HepG2 (cell line): Measurements from ENCODE around the gene CAPS.

ENCODE experiments used
- SUZ12 ChIP-seq: fragments of 150-350 bp; IDR thresholded peaks from 2 replicates; pipeline ENCODE4 v1.6.1; 2014; ENCODE audit warnings: low read depth, low read length
- YY1 ChIP-seq: IDR thresholded peaks from 2 replicates; pipeline ENCODE4 v1.6.1; 2011; ENCODE audit warnings: low read length, low read depth, moderate library complexity, mild to moderate bottlenecking; ENCODE audit not compliant: insufficient read depth, insufficient replicate concordance
- ZBTB1 ChIP-seq: sonication (generic); formaldehyde crosslinking; IDR thresholded peaks from 2 replicates; pipeline ENCODE4 v1.4.0; 2020; ENCODE audit warnings: missing genetic modification reagents, borderline replicate concordance
- ZNF121 ChIP-seq: sonication (generic); formaldehyde crosslinking; IDR thresholded peaks from 2 replicates; pipeline ENCODE4 v1.5.0; 2020; ENCODE audit warnings: mild to moderate bottlenecking, missing genetic modification reagents
- ZNF772 ChIP-seq: sonication (generic); formaldehyde crosslinking; IDR thresholded peaks from 2 replicates; pipeline ENCODE4 v1.5.0; 2020; ENCODE audit warnings: mild to moderate bottlenecking, missing genetic modification reagents

DNA sequence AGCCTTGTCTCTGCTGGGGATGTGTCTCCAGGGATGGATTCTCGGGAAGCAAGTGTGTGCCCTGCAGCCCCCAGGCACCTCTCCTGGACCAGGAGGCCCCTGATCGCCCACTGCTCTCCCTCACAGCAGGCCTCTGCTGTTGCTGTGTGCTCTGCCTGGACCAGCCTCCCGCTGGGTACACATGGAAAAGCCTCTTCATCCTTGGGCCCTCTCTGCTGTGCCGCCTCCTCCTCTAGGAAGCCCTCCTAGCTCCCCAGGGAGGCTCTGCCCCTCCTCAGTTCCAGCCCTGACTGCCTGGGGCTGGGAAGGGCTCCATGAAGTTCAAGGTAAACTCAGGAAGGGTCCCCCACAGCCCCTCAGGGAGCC is 22.5 kb upstream of the CAPS start:
- TF ChIP-seq YY1: no peak
- no peak for TF ChIP-seq ZNF121 (CRISPR knock-in tag)
- TF ChIP-seq SUZ12: no peak
- no peak for TF ChIP-seq ZBTB1 (CRISPR knock-in tag)
- no peak for TF ChIP-seq ZNF772 (CRISPR knock-in tag)
